C4-2B (cell line): ENCODE data around the gene TMEM183A.

Experiments used
- ZFX ChIP-seq: fragments of 450-650 bp; IDR thresholded peaks from 2 replicates; pipeline ENCODE4 v1.6.1; 2017
- TF ChIP-seq, protein P1 (sequence below): fragments of 450-650 bp; conservative IDR thresholded peaks from 2 replicates; pipeline ENCODE4 v1.5.1; 2017; ENCODE audit warnings: mild to moderate bottlenecking

DNA sequence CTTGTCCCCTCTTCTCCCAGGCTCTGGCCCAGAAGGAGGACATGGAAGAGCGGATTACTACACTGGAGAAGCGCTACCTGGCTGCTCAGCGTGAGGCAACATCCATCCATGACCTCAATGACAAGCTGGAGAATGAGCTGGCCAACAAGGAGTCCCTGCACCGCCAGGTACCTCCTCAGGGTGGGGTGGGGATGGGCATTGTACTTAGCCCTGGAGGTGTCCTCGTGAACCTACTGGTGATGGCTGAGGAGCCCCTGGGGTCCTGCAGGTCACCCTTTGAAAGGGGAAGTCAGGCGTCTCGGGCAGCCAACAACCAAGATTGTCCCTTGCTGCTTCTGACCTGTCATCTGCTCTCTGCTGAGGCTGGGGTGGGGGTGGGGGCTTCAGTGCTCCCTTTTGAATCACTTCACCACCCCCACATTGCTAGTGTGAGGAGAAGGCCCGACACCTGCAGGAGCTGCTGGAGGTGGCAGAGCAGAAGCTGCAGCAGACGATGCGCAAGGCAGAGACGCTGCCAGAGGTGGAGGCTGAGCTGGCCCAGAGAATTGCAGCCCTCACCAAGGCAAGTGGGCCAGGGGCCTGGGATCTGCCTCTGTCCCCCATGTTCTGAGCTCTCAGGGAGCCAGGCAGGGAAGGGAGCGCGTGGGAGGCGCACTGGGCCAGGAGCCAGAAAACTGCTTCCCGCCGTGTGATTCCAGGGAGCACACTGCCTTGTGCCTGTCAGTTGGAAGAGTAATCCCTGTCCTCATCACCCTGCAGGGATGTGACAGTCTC lies 38.8 kb downstream of the TMEM183A start:
- TF ChIP-seq, protein P1, sequence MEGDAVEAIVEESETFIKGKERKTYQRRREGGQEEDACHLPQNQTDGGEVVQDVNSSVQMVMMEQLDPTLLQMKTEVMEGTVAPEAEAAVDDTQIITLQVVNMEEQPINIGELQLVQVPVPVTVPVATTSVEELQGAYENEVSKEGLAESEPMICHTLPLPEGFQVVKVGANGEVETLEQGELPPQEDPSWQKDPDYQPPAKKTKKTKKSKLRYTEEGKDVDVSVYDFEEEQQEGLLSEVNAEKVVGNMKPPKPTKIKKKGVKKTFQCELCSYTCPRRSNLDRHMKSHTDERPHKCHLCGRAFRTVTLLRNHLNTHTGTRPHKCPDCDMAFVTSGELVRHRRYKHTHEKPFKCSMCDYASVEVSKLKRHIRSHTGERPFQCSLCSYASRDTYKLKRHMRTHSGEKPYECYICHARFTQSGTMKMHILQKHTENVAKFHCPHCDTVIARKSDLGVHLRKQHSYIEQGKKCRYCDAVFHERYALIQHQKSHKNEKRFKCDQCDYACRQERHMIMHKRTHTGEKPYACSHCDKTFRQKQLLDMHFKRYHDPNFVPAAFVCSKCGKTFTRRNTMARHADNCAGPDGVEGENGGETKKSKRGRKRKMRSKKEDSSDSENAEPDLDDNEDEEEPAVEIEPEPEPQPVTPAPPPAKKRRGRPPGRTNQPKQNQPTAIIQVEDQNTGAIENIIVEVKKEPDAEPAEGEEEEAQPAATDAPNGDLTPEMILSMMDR, result no peak
- TF ChIP-seq ZFX, result no peak
